PC-3 (cell line): ENCODE data around the gene MYRFL. TPM values are rescaled to one million over a fixed set of nuclear protein-coding genes. Genes with fewer than 3 reads are reported as not detected.
A peak's percentile ranks its signal among the peaks of the same experiment; 100 is the strongest.
"Not testable (repeated sequence)": the region's sequence is repeated elsewhere in the genome, so short reads cannot be mapped to it uniquely, and the experiment has no call there.

Experiments used
- ATAC-seq: fragments of 200-7000 bp; cut with Tn5 transposase; 2 replicates; pipeline ENCODE4 v1.9.1; 2020; ENCODE audit warnings: mild to moderate bottlenecking, moderate library complexity
- BruUV-seq: library from RNA; stranded (reverse); fragments of 400-500 nt; replicated peaks from 2 replicates; lab custom pipeline; 2021; lab: Mats Ljungman, UMichigan
- CTCF ChIA-PET: fragments of 300-600 bp; sonication (Branson Sonifier 250); formaldehyde crosslinking; loops from one replicate; lab custom pipeline; 2022; ENCODE audit warnings: antibody characterized with exemption; lab: Charles Lee
- POLR2A ChIA-PET: fragments of 300-600 bp; sonication (Branson Sonifier 250); formaldehyde crosslinking; loops from one replicate; lab custom pipeline; 2022; ENCODE audit warnings: antibody characterized with exemption; ENCODE audit not compliant: unreplicated experiment; lab: Charles Lee
- DNase-seq: peaks from one replicate; pipeline ENCODE4 v3.0.0-alpha.2; 2015
- H2AFZ ChIP-seq: fragments of 300-600 bp; sonication (generic); 2 replicates; pipeline ENCODE4 v1.6.0; 2016; ENCODE audit warnings: antibody characterized with exemption, low read length
- H3F3A ChIP-seq: fragments of 300-600 bp; sonication (generic); one replicate; pipeline ENCODE4 v1.6.0; 2017; ENCODE audit warnings: antibody characterized with exemption, low read length, control low read depth, mild to moderate bottlenecking; ENCODE audit not compliant: unreplicated experiment
- H3K27ac ChIP-seq: fragments of 300-600 bp; sonication (generic); 2 replicates; pipeline ENCODE4 v1.5.1; 2016; ENCODE audit warnings: mild to moderate bottlenecking, low read length
- H3K27me3 ChIP-seq: fragments of 300-600 bp; sonication (generic); 2 replicates; pipeline ENCODE4 v1.6.1; 2016; ENCODE audit warnings: low read length, mixed read lengths
- H3K36me3 ChIP-seq: fragments of 300-600 bp; sonication (generic); 2 replicates; pipeline ENCODE4 v1.6.1; 2016; ENCODE audit warnings: low read depth, mixed run types, low read length, mixed read lengths
- H3K4me1 ChIP-seq: fragments of 300-600 bp; sonication (generic); 2 replicates; pipeline ENCODE4 v1.5.1; 2016; ENCODE audit warnings: low read length; ENCODE audit not compliant: insufficient read depth
- H3K4me2 ChIP-seq: fragments of 300-600 bp; sonication (generic); 2 replicates; pipeline ENCODE4 v1.6.0; 2016; ENCODE audit warnings: low read length
- H3K4me3 ChIP-seq: fragments of 300-600 bp; sonication (generic); 2 replicates; pipeline ENCODE4 v1.5.1; 2016; ENCODE audit warnings: mild to moderate bottlenecking, low read length, mixed read lengths
- H3K79me2 ChIP-seq: fragments of 300-600 bp; sonication (generic); 2 replicates; pipeline ENCODE4 v1.6.1; 2017; ENCODE audit warnings: low read length, mixed read lengths
- H3K9ac ChIP-seq: fragments of 300-600 bp; sonication (generic); 2 replicates; pipeline ENCODE4 v1.6.0; 2016; ENCODE audit warnings: mild to moderate bottlenecking, low read length
- H3K9me2 ChIP-seq: fragments of 300-600 bp; sonication (generic); replicated peaks from 2 replicates; pipeline ENCODE4 v1.6.1; 2016; ENCODE audit warnings: mixed run types, low read length, mixed read lengths
- H3K9me3 ChIP-seq: fragments of 300-600 bp; sonication (generic); 2 replicates; pipeline ENCODE4 v1.6.1; 2016; ENCODE audit warnings: low read length, mixed read lengths
- H4K20me1 ChIP-seq: fragments of 300-600 bp; sonication (generic); 2 replicates; pipeline ENCODE4 v1.6.1; 2016; ENCODE audit warnings: low read length, mixed read lengths
- CTCF ChIP-seq: fragments of 300-600 bp; sonication (generic); conservative IDR thresholded peaks from 2 replicates; pipeline ENCODE4 v1.5.1; 2017; ENCODE audit warnings: antibody characterized with exemption, low read depth, mild to moderate bottlenecking, low read length
- EZH2 ChIP-seq: fragments of 300-600 bp; sonication (generic); IDR thresholded peaks from one replicate; pipeline ENCODE4 v1.6.1; 2017; ENCODE audit warnings: antibody characterized with exemption, mild to moderate bottlenecking, low read length; ENCODE audit not compliant: unreplicated experiment
- EZH2phosphoT487 ChIP-seq: fragments of 300-600 bp; sonication (generic); IDR thresholded peaks from 2 replicates; pipeline ENCODE4 v1.6.1; 2018; ENCODE audit warnings: mild to moderate bottlenecking, antibody characterized with exemption, low read length, borderline replicate concordance
- intact Hi-C: fragments of 100-400 bp; cut with micrococcal nuclease; formaldehyde crosslinking; loops from 2 replicates; pipeline ENCODE4 v1.9.0; 2023
- total RNA-seq: library from RNA; depleted of rRNA; stranded (reverse); fragments of >200 nt; gene quantifications from 2 replicates; pipeline ENCODE4 v1.2.3, GENCODE V29; 2014

MYRFL gene
- total RNA-seq, 1 experiment from 2014 or later = not detected

GRCh38 chr12:69991690-69992288 lies 166.8 kb downstream of the MYRFL start:
- Histone ChIP-seq H3K4me1 (peaks cover 24% of the 10 kb centered on the region), H3K79me2 (no peaks in the 10 kb centered on the region), H3K27me3 (no peaks in the 10 kb centered on the region), H3K4me3 (no peak overlapping the region), H3K4me2 (no peak overlapping the region), H4K20me1 (no peaks in the 10 kb centered on the region), H3K9ac (no peak overlapping the region), H3K36me3 (no peaks in the 10 kb centered on the region), H3K9me3 (no peaks in the 10 kb centered on the region), H3K27ac (no peak overlapping the region), H2AFZ (peak overlapping the region; percentile 33; the same call in 1 of the 2 replicates), H3F3A (peaks cover 3% of the 10 kb centered on the region), H3K9me2 (no peaks in the 10 kb centered on the region)
- intact Hi-C loops = no loop called here
- ATAC-seq = no peak
- POLR2A ChIA-PET = interaction anchor here (0.5 kb wide), 1 partner anchor 163 kb away, joined by 3 read pairs; no protein-coding TSS in a partner anchor
- CTCF ChIA-PET = no interaction called here
- DNase-seq = no peak
- TF ChIP-seq EZH2 (no peak), EZH2phosphoT487 (no peak), CTCF (no peak)
- no TSS peak for BruUV-seq

- Histone ChIP-seq H3K4me3 (no peak overlapping the region), H3F3A (no peaks in the 10 kb centered on the region), H3K9ac (no peak overlapping the region), H3K27me3 (no peaks in the 10 kb centered on the region), H2AFZ (no peak overlapping the region), H3K4me2 (no peak overlapping the region), H3K27ac (no peak overlapping the region), H4K20me1 (no peaks in the 10 kb centered on the region), H3K79me2 (no peaks in the 10 kb centered on the region), H3K4me1 (peaks cover 9% of the 10 kb centered on the region), H3K36me3 (no peaks in the 10 kb centered on the region), H3K9me3 (no peaks in the 10 kb centered on the region), H3K9me2 (no peaks in the 10 kb centered on the region)
- ChIA-PET CTCF (no interaction called here), POLR2A (no interaction called here)
- ATAC-seq (no peak), DNase-seq (no peak)
- intact Hi-C loops = no loop called here
- TF ChIP-seq EZH2phosphoT487 (no peak), CTCF (no peak), EZH2 (no peak)
- no TSS peak for BruUV-seq
Observed at GRCh38 chr12:69993433-69993832, 168.4 kb downstream of the MYRFL start.

- intact Hi-C loops = not testable (repeated sequence)
Observed at GRCh38 chr12:69994086-69994485, 169.1 kb downstream of the MYRFL start.

More at GRCh38 chr12:69994086-69994485, 169.1 kb downstream of the MYRFL start:
- H3K4me1 ChIP-seq, BruUV-seq, DNase-seq, ATAC-seq, POLR2A ChIA-PET, H3K36me3 ChIP-seq, H3K4me2 ChIP-seq, H3K9me3 ChIP-seq, H3K79me2 ChIP-seq, H2AFZ ChIP-seq, H3K9ac ChIP-seq, H3F3A ChIP-seq, H3K9me2 ChIP-seq, H3K27ac ChIP-seq, H3K4me3 ChIP-seq, H4K20me1 ChIP-seq, H3K27me3 ChIP-seq, CTCF ChIA-PET: not testable (repeated sequence)
